NCI-H345 treated with DMSO at 0.1 percent for 48 hours (cell line): ENCODE data around the gene ABCB8.

ENCODE experiments used
- DNase-seq: peaks from one replicate; lab custom pipeline; 2025; ENCODE audit not compliant: unreplicated experiment; lab: John Stamatoyannopoulos, UW

The ABCB8 gene

DNA sequence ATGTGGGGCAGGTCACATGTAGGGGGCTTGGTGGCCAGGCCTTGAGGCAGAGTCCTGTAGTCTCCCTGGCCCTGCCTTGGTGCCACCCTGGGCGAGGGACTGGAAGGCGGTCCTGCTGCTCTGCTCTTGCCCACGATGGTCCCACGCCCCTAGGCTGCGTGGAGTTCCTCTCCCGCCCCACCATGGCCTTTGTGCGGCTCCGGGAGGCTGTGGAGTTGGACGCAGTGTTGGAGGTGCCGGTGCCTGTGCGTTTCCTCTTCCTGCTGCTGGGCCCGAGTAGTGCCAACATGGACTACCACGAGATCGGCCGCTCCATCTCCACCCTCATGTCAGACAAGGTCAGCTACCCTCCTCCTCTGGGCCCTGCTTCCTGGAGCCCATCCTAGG, 42.3 kb downstream of the ABCB8 start:
- DNase-seq = no peak

DNA sequence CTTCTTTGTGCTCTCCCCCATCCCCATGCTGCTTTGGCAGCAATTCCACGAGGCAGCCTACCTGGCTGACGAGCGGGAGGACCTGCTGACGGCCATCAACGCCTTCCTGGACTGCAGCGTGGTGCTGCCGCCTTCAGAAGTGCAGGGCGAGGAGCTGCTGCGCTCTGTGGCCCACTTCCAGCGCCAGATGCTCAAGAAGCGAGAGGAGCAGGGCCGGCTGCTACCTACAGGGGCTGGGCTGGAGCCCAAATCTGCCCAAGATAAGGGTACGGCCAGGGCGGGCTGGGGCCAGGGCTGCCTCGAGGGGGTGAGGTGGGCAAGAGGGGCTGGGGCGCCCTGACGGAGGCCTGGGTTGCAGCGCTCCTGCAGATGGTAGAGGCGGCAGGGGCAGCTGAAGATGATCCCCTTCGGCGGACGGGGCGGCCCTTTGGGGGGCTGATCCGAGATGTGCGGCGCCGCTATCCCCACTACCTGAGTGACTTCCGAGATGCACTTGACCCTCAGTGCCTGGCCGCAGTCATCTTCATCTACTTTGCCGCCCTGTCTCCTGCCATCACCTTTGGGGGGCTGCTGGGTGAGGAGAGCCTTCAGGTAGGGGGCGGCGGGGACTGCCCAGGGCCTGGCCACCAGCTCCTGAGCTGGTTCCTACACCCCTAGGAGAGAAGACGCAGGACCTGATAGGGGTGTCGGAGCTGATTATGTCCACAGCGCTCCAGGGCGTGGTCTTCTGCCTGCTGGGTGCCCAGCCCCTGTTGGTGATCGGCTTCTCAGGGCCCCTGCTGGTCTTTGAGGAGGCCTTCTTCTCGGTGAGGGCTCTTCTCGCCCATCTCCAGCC, 43.0 kb downstream of the ABCB8 start:
- DNase-seq = no peak

DNA sequence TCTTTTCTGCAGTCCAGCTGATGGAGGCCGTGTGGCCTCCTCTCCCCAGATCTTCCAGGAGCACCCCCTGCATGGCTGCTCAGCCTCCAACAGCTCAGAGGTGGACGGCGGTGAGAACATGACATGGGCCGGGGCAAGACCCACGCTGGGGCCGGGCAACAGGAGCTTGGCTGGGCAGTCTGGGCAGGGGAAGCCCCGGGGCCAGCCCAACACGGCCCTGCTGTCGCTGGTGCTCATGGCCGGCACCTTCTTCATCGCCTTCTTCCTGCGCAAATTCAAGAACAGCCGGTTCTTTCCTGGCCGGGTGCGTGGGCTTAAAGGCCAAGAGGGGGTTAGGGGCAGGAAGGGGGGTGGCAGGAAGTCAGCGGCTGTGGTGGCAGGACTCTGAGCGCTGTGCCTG, 45.7 kb downstream of the ABCB8 start:
- DNase-seq = no peak

DNA sequence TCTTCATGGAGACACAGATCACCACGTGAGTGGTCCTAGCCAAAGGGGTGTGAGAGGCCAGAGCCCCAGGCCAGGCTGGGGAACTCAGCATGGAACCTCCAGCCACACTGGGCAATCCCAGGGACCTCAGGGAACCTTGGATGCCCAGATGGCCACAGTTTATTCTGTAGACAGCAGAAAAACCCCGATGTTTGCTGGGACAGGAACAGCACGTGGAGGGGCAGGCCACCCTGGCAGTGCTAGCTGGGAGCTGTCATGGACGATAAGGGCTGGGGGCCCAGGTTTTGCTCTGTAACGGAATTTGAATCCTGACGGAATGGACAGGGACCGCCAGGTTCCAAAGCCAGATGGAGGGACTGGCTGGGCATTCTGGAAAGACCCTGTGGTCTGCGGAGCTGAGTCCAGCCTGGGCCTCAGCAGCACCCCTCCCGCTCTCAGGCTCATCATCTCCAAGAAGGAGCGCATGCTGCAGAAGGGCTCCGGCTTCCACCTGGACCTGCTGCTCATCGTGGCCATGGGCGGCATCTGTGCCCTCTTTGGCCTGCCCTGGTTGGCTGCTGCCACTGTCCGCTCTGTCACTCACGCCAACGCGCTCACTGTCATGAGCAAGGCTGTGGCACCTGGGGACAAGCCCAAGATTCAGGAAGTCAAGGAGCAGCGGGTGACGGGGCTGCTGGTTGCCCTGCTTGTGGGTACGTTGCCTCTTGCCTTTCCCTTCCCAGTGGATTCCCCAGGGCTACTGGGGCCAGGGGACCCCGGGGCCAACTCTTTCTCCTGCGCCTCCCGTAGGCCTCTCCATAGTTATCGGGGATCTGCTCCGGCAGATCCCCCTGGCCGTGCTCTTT, 46.8 kb downstream of the ABCB8 start:
- DNase-seq = no peak

DNA sequence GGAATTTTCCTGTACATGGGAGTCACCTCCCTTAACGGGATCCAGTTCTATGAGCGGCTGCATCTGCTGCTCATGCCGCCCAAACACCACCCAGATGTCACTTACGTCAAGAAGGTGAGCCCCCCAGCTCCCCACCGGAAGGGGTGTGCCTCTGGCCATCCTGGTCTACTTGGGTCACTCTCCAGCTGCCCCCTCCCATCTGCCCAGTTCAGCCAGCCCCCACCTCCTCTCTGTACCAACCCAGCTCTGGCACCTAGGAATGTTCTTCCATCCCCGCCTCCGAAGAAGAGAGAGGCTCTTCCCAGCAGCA, 47.4 kb downstream of the ABCB8 start:
- DNase-seq = no peak

DNA sequence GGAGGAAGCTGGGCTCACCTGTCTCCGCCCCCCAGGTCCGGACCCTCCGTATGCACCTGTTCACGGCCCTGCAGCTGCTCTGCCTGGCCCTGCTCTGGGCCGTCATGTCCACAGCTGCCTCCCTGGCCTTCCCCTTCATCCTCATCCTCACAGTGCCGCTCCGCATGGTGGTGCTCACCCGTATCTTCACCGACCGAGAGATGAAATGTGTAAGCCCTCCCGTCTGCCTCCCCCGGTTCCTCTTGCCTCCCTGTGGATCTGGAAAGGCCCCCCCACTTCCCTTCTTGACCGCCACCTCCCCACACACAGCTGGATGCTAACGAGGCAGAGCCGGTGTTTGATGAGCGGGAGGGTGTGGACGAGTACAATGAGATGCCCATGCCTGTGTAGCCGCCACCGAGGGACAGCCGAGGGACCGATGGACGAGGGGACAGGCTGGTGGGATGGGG, 47.8 kb downstream of the ABCB8 start:
- DNase-seq = no peak

DNA sequence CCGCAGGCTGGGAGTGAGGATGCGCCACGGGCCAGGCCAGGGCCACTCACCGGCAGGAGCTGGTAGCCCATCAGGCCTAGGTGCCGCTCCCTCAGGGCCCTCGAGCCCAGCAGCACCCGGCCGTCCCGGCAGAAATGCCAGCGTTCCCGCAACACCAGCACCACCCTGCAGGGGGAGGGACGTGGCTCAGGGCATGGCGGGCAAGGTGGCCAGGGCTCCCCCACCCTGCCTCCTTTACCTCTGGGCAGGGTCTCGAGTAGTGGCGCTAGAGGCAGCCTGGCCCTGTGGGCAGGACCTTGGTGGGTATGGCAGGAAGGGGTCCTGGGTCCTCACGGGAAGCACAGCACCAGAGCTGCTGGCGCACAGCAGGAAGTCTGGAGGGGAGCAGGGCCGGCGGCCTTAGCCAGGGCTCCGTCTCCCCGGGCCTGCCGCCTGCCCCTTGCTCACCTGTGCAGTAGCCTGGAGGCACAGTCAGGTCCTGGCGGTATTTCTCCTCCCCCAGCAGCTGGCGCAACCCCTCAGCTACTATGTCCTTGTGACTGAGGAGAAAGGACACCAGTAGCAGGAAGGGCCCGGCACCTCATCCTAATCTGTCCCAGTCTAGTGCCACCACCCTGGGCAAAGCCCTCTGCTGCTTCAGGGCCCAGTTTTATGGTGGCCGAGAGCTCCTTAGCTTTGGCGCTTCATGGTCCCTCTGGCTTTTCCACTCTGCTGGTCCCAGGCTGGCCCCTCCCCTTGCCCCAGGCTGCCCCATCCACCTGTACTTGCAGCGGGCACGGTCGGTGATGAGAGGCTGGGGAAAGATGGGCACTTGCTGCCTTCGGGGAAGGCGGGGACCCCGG, 48.8 kb downstream of the ABCB8 start:
- DNase-seq = no peak

DNA sequence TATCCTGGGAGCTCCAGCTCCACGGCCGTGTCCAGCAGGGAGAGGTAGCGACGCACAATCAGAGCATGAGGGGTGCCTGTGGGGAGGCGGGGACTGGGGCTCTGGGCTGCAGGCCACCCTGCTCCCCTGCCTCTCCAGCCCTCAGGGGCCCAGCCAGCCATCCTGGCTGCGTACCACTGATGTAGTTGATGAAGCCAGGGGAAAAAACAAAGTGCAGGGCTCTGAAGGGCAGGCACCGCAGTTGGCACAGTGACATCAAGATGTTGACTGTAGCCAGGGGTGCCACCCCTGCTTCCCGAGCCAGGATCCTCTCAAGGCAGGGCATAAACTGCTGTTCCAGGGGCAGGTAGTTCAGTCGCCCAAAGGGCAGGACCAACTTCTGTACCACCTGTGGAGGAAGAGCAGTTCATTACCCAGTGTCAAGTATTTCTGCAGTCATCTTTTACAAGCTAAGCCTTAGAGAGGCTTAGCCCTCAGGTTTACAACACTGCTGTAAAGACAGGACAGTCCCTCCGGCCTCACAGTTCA, 49.5 kb downstream of the ABCB8 start:
- DNase-seq = no peak

DNA sequence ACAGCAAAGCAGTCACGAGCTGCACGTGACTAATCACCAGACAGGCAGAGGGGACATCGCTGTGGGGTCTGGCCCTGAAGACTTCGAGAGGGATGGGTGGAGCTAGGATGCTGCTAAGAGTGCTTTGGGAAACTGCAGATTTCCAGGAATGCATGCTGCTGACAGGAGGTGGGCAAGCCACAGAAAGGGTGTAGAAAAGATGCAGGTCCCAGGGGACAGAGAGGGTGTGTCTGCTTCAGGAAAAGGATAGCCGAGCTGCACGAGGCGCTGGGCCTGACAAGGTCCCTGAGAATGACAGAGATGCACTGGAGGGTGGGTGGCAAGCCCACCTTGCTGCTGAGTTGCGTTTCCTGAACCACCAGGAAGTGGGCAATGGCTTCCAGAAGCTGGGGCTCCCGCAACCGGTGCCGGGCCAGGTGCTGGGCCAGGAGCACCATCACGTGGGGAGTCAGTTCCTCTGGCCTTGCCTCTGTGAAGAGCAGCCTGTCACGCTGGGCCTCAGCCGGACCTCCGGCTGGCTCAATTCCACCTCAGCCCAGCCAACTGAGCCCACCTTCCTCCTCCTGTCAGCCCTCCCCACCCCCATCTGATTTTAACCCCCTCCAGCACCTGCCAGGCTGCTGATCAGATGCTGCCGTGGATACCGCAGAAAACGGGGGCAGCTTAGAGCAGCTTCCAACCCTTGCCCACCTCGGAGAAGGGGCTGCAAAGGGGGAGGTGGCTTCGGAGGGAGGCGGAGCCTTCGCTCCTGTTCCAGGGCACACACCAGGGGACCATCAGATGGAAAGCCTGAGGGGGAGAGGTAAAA, 50.2 kb downstream of the ABCB8 start:
- no peak for DNase-seq

DNA sequence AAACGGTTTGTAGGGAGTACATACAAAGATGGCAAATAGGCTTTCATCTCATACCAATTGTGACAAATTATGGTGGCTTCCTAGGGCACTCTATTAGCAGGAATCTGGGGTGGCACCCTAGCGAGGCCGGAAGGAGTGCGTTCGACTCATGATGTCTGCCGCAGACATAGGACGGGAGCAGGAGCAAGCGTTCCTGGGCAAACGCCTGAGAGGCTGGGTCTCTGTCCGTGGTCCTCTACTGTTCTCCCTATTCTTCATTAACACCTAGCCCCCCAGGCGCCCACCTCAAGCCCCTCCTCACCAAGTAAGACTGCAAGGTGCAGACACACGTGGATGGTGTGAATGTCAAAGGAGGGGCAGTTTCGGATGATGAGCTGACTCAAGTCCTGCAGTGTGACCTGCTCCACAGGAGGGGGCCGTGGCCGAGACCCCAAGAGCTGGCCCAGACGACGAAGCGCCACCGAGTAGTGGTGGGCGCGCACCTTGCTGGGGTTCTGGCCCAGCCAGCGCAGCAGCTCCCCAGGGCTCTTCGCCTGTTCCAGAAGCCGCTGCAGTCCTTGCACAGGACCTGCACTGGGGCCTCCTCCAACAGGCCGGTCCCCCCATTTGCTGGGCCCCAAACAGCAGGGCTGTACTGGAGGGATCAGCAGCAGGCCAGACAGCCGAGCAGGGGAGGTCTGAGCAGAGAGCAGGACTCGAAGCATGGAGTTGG, 51.1 kb downstream of the ABCB8 start:
- DNase-seq = no peak

DNA sequence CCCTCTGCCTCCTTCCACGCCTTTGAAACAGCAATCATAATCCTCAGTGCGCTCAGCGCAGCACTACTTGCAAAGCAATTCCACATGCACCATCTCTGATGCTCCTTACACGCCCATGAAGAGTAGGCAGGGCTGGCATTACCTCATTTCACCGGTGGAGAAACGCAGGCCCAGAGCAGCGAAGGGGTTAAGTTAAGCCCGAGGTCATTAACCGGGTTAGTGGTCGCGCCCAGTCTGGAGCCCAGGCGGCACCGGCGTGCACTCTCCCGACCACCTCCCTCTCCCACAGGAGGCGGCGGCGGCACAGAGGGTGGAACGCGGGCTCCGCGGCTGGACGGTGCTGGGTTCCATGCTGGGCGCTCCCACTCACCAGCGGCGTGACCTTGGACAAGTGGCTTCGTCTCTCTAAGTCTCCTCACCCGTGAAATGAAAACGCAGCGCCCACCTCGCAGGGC, 51.8 kb downstream of the ABCB8 start:
- no peak for DNase-seq

DNA sequence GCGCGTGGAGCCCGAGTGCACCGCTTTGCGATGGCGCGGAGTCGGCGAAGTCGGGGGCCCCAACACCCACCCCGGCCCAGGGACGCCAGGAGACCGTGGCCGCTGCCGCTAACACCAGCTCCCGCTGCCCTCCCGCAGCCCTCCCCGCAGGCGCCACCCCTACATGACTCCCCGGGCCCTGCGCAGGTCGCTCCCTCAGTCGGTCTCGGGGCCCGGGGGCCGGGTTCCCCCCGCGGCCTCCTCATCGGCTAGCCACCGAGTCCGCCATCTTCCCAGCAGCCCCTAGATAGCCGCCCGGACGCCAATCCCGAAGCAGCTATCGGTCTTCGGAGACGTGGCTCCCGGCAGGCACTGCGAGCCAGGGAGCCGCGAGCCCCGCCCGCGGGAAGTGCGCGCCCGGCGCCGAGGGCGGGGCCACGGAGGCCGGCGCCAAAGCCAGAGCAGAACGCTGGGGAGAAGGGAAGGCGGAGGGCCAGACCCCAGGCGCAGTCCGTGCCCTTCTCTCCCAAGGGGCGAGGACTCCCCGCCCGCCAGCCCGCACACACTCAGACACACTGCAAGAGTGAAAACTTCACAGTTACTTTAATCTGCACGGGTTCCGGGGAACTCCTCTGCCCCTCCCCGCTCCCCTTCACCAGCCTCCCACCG, 52.4 kb downstream of the ABCB8 start, which contains the start of gene FASTK:
Gene FASTK, minus strand, starts transcription at position 288 of the 648 bp plus-strand sequence. Its CDS starts 43 bp downstream, at position 245.
- peak; percentile 83 for DNase-seq

DNA sequence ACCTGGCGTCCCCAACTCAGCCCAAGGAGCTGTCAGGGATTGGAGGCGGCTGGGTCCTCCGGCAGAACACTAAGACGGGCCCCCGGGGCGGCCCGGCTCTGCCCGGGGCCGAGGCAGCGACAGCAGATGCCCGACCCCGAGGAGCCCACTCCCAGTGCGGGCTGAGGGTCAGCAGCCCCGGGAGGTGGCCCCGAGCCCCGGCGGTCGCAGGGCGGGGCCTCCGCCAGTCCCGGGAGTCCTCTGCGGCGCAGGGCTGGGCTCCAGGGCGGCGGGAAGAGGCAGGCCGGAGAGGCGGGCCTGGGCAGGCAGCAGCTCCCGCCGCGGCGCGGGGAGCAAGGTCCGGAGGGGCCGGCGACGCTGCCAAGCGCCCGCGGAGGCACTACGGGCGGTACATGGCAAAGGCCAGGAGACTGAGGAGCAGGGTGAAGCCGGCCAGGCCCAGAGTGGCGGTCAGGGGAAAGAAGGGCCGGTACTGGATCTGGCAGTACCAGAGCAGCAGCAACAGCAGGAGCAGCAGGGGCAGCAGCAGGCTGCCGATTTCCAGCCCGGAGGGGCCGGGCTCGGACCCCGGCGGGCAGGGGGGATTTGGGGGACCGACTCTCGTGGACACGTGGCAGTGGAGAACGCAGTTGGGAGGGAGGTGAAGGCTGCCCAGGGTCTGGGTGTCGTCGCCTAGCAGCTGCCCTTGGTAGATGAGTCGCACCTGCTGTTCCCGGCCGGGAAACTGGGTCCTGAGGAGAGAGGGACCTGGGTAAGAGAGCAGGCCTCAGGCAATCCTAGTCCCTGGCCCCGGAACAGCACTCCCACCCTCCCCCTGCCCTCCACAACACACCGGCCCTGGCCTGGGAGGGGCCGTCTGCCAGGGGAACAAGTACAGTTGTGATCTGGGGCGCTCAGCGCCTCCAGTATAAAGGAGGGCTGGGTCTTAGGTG, 53.2 kb downstream of the ABCB8 start:
- DNase-seq = no peak

DNA sequence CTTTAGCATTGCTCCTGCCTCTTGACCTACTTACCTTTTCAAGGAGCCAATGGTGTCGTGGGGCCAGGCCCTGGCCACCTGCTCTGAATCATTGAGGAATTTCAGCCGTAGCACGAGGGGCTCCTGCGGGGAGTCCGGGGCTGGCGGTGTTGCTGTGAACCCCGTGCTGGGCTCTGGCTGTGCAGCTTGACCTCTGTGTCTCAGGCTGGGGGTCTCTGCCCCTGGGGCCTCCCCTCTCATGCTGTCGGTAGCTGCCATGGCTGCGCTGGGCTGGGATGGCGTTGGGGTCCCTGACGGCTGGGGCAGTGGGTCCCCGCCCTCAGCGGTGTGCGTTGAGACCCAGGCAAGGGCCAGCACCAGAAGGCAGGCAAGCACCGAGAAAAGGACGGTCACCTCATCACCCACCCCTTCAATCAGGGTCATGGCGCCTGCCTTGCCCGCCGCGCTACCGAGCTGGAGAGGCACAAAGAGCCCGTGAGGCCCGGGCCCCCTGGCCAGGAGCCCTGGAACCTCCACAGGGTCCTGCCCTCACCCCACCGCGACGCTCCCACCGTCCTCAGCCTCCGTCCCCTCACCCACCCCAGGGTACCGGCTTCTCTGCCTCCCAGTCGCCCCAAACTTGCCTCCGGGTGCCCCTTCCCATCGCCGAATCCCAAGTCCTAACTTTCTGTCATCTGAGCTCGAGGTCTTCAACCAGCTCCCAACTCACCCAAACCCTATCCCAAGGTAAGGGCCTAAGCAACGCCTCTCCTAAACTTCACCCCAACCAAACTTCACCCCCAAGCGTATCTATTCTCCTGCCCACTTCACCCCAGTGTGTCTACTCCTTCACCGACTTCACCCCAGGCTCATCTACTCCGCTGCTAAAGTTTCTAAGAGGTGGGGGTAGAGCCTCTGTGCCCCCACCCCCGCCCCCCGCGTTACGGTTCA, 54.2 kb downstream of the ABCB8 start:
- no peak for DNase-seq

DNA sequence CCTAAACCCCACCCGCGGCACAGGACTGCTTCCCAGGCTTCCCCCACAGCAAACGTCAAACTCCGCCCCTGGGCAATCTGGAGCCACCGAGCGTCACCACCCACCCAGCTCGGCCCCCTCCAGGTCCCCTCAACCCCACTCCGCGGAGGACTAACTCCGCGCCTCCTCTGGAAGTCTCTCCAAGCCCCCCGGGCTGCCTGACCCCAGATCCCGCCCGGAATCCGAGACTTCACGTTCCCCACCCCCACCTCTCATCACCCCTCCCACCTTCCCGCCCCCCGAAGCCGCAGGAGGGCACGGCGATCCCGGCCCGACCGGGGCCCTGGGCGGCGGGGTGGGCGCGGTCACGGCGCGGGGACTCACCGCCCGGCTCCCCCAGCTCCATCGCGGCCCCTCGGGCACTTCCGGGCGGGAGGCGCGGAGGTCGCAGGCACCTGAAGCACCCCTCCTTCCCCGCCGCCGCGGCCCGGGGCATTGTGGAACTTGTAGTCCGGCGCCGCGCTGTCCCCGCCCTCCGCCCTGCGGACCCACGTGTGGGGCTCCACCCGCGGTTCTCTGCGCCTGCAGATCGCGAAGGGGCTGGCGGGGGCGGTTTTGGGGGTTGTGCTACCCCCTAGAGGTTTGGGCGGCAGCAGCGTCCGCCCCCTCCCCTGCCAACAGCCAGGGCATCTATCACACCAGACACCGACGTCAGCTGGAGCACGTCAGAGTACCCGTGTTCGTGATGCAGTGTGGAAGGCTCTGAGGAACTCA, 55.0 kb downstream of the ABCB8 start, which contains the start of gene TMUB1:
Gene TMUB1, minus strand, starts transcription at position 423 of the 753 bp plus-strand sequence. CDS start 930 bp downstream, outside the sequence.
- peak; percentile 56 for DNase-seq

DNA sequence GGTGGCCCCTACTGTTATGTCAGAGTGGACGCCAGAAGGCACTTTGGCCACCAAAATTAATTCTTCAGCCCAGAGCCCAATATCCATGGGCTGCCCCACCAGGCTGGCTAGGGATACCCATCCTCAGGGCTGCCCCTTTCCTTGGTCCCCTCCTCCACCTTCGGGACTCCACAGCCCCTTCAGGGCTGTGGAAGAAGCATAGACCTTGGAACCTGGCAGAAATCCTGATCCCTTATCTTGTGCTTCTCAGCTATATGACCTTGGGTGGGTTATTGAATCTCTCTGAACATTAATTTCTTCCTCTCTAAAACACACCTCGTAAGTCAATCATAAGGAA, 55.5 kb downstream of the ABCB8 start:
- DNase-seq = no peak
